NCI-H128 (cell line): ENCODE results near the gene HLA-A.
"Not testable (repeated sequence)": the region's sequence is repeated elsewhere in the genome, so short reads cannot be mapped to it uniquely, and the experiment has no call there.

ENCODE experiments used
- DNase-seq: peaks from one replicate; lab custom pipeline; 2025; ENCODE audit not compliant: unreplicated experiment; lab: John Stamatoyannopoulos, UW

The HLA-A gene

DNA sequence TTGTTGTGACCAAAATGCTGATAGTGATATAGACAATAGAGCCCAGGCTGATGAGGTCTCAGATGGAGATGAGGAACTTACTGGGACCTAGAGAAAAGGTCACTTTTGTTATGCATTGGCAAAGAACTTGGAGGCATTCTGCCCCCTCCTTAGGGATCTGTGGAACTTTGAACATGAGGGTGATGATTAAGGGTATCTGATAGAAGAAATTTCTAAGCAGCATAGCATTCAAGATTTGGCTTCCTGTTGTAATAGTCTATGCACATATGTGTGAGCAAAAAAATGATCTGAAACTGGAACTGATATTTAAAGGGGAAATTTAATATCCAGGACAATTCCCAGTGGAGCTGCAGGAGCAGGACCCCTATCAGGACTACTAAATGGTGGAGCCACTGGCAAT, 17.1 kb downstream of the HLA-A start:
- DNase-seq = no peak

GRCh38 chr6:29961966-29962365, 19.6 kb downstream of the HLA-A start:
- DNase-seq = no peak

DNA sequence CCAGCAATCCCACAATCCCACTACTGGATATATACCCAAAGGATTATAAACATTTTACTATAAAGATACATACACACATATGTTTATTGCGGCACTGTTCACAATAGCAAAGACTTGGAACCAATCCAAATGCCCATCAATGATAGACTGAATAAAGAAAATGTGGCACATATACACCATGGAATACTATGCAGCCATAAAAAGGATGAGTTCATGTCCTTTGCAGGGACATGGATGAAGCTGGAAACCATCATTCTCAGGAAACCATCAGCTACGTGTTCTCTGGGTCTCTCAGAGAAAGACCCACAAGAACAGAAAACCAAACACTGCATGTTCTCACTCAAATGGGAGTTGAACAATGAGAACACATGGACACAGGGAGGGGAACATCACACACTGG, 21.4 kb downstream of the HLA-A start:
- DNase-seq = not testable (repeated sequence)

- DNase-seq = no peak
Measured at GRCh38 chr6:29964518-29964886, 22.2 kb downstream of the HLA-A start.

DNA sequence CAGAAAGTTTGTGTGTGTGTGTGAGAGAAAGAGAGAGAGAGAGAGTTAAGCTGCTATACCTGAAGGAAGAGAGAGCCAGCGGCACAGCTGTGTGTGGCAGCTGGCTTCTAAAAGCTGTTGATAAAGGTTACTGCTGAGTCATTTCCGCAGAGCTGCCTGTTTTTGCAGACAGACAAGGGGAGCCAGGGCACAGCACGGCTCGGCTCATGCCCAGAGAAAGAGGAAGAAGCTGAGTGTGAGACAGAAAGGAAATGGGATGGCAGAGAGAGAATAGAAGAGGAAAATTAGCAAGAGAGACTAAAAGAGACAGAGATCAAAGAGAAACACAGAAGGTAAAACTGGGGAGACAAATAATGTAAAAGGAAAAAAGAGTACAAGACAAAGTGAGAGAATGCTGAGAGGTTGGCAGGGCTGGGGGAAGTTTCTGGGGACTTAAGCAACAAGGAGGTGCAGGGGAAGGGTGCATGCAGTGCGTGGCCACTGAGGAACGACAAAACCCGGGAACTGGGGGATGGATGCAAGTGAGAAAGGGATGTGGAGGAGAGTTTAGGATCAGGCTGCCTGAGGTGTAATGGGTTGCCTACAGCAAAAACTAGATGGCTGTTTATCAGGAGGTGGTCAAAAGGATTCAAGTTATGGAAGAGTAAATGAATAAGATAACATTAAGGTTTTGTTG, 22.7 kb downstream of the HLA-A start:
- no peak for DNase-seq

DNA sequence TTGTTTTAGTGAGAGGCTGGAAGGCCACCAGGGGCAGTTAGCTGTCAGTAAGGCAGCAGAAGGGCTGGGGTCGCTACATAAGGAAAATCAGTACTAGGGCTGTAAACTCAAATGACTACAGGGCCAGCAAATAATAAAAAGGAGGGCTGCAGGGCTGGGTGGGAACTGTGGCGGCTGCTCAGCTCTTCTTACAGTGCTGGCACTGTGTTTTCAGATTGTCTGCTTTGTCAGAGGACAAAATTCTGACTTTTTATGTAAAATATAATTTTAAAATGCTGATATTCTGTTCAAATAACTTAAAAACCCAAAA, 23.2 kb downstream of the HLA-A start:
- DNase-seq = no peak

GRCh38 chr6:29965873-29966601, 23.7 kb downstream of the HLA-A start:
- DNase-seq = peak; percentile 40

GRCh38 chr6:29967379-29968010, 25.2 kb downstream of the HLA-A start:
- no peak for DNase-seq

- DNase-seq = no peak
Measured at GRCh38 chr6:29968130-29968529, 25.8 kb downstream of the HLA-A start.

- DNase-seq = no peak
Measured at GRCh38 chr6:29968905-29969304, 26.6 kb downstream of the HLA-A start.

DNA sequence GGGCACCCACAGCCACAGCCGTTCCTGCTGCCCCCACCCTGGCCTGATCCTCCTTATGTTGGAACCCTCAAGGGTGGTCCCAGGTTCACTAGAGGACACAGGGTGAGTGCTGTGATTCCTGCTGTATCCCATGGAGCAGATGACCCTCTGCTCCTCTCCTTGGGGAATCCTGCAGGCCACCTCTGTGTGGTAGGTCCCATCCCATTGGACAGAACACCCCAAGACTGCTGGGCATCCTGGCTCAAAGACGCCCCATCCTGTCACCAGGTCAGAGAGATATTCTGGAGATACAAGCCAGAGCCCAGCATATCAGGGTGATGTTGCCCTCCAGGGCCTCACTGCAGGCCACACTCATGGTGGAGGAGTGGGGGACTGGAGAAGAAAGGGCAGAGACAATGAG, 28.4 kb downstream of the HLA-A start:
- no peak for DNase-seq

DNA sequence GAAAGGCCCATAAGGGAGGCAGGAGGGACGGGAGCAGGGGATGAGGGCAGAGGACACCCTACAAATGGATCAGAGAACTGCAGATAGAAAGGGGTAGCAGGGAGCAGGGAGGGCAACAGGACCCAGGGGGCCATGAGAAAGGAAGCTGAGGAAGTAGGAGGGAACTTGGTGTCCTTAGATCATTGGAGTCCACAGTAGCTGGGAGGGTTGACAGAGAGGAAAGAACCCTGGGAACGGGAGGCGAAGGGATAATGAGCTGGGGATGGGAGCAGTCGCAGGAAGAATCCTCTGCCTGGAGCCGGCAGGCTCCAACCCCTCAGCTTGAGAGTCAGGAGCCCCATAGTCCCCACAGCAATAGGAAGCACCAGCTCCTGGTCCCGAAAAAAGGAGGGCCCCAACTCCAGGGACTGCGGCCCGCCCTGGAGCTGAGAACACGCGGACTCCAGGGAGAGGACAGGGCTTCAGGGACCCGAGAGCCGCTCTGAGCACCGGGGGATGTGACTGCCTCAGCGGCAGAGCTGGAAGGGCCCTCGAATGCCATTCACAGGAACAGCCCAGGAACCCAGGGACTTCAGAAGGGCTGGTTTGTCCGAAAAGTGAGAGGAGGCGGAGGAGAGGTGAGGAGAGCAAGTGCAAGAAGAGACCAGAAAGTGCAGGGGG, 32.7 kb downstream of the HLA-A start:
- DNase-seq = no peak

- DNase-seq = no peak
Measured at GRCh38 chr6:29975561-29975907, 33.2 kb downstream of the HLA-A start.

- no peak for DNase-seq
Measured at GRCh38 chr6:29976253-29976587, 33.9 kb downstream of the HLA-A start.

GRCh38 chr6:29976588-29977424, 34.5 kb downstream of the HLA-A start:
- DNase-seq = no peak

GRCh38 chr6:29977425-29977727, 35.0 kb downstream of the HLA-A start:
- no peak for DNase-seq

DNA sequence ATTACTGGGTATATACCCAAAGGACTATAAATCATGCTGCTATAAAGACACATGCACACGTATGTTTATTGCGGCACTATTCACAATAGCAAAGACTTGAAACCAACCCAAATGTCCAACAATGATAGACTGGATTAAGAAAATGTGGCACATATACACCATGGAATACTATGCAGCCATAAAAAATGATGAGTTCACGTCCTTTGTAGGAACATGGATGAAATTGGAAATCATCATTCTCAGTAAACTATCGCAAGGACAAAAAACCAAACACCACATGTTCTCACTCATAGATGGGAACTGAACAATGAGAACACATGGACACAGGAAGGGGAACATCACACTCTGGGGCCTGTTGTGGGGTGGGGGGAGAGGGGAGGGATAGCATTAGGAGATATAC, 37.7 kb downstream of the HLA-A start:
- DNase-seq = not testable (repeated sequence)

GRCh38 chr6:29980511-29980910, 38.2 kb downstream of the HLA-A start:
- DNase-seq = no peak

DNA sequence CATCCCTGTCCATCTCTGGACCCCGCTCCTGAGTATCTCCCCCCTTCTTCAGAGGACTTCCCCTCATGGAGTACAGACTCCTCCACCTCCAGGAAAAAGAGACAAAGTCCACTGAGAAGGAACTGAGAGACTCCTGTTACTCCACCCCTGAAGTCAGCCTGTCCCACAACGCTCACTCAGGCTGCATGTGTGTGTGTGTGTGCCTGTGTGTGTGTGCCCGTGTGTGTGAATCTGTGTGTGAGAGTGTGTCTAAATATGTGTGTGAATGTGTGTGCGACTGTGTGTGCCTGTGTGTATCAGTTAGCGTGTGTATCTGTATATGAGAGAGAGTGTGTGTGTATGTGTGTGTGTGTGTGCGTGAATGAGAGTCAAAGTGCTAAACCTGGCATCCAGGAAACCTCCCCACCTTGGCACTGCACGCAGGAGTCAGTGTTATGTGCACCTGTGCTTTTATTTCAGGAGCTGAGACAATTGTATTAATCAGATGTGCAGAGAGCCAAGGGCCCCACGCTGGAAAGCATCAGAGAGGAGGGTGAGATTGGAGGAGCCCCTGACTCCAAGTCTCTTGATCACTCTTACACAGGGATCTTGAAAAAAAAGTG, 39.0 kb downstream of the HLA-A start:
- DNase-seq = no peak

DNA sequence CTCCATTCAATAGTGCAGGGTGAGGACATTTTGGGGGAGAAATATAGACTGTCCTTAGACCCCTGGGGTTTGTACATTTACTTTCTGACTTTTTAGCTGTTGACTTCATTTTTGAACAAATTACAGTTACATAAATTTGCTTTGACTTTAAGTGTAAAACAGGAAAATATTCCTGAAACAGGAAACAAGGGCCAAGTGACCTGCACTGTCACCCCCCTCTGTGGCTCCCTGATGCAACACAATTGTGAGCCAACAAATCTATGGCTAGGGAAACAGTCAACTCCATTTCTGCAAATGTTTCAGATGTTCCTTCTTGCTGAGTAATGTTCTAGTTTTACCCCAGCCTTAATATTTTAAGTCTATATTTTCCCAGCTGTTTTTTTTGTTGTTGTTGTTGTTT, 39.8 kb downstream of the HLA-A start:
- no peak for DNase-seq

- no peak for DNase-seq
Measured at GRCh38 chr6:29984232-29984631, 41.9 kb downstream of the HLA-A start.
